A673 (cell line): ENCODE results near the gene PRIMPOL. TPM values are rescaled to one million over a fixed set of nuclear protein-coding genes. Genes with fewer than 3 reads are reported as not detected.

Experiments
- BruUV-seq: library from RNA; stranded (reverse); fragments of 400-500 nt; replicated peaks from 2 replicates; lab custom pipeline; 2021; lab: Mats Ljungman, UMichigan
- CTCF ChIA-PET: fragments of 300-600 bp; sonication (Branson Sonifier 250); formaldehyde crosslinking; loops from one replicate; lab custom pipeline; 2022; ENCODE audit warnings: antibody characterized with exemption; lab: Charles Lee
- POLR2A ChIA-PET: fragments of 300-600 bp; sonication (Branson Sonifier 250); formaldehyde crosslinking; loops from one replicate; lab custom pipeline; 2022; ENCODE audit warnings: antibody characterized with exemption; ENCODE audit not compliant: low non-redundant PET; lab: Charles Lee
- DNase-seq: peaks from one replicate; pipeline ENCODE4 v3.0.0-alpha.2; 2015; ENCODE audit warnings: low spot score
- H3K27ac ChIP-seq: fragments of 200-600 bp; sonication (generic); 2 replicates; pipeline ENCODE4 v1.5.1; 2016; ENCODE audit warnings: mixed run types, low read depth, mild to moderate bottlenecking, mixed read lengths, antibody characterized with exemption, low read length; ENCODE audit not compliant: poor library complexity, severe bottlenecking
- H3K27me3 ChIP-seq: fragments of 200-600 bp; sonication (generic); replicated peaks from 2 replicates; pipeline ENCODE4 v1.6.1; 2017; ENCODE audit warnings: mixed run types, low read depth, mild to moderate bottlenecking, mixed read lengths, antibody characterized with exemption, low read length; ENCODE audit not compliant: insufficient read depth, poor library complexity
- H3K36me3 ChIP-seq: fragments of 200-600 bp; sonication (generic); 2 replicates; pipeline ENCODE4 v1.6.1; 2016; ENCODE audit warnings: mixed run types, mild to moderate bottlenecking, mixed read lengths, antibody characterized with exemption, low read length; ENCODE audit not compliant: insufficient read depth, poor library complexity, severe bottlenecking
- H3K4me1 ChIP-seq: fragments of 200-600 bp; sonication (generic); 2 replicates; pipeline ENCODE4 v1.6.1; 2017; ENCODE audit warnings: mixed run types, mild to moderate bottlenecking, mixed read lengths, antibody characterized with exemption, low read length; ENCODE audit not compliant: insufficient read depth, poor library complexity, severe bottlenecking
- H3K4me3 ChIP-seq: fragments of 200-600 bp; sonication (generic); 2 replicates; pipeline ENCODE4 v1.5.1; 2016; ENCODE audit warnings: low read depth, mixed run types, mild to moderate bottlenecking, mixed read lengths, low read length; ENCODE audit not compliant: poor library complexity, severe bottlenecking
- H3K9me3 ChIP-seq: fragments of 200-600 bp; sonication (generic); 2 replicates; pipeline ENCODE4 v1.6.1; 2016; ENCODE audit warnings: mixed run types, low read depth, mild to moderate bottlenecking, mixed read lengths, antibody characterized with exemption, low read length; ENCODE audit not compliant: poor library complexity, severe bottlenecking
- EZH2 ChIP-seq: fragments of 200-600 bp; sonication (generic); IDR thresholded peaks from 2 replicates; pipeline ENCODE4 v1.6.1; 2017; ENCODE audit warnings: borderline replicate concordance, low read depth, mild to moderate bottlenecking, mixed read lengths, antibody characterized with exemption, low read length; ENCODE audit not compliant: poor library complexity, severe bottlenecking
- intact Hi-C: fragments of 100-400 bp; cut with micrococcal nuclease; formaldehyde crosslinking; loops from one replicate; pipeline ENCODE4 v1.10.0; 2022; ENCODE audit not compliant: unreplicated experiment
- total RNA-seq: library from RNA; stranded (reverse); gene quantifications from 2 replicates; pipeline ENCODE4 v1.2.3, GENCODE V29; 2021
- TF ChIP-seq, protein P1 (sequence below): fragments of 300-800, 200-600 bp; sonication (generic); conservative IDR thresholded peaks from 2 replicates; pipeline ENCODE4 v1.5.1; 2017; ENCODE audit warnings: low read depth, mild to moderate bottlenecking, antibody characterized with exemption, low read length, moderate library complexity, mixed read lengths

The PRIMPOL gene
- total RNA-seq, 1 experiment from 2014 or later: 25.7 TPM

DNA sequence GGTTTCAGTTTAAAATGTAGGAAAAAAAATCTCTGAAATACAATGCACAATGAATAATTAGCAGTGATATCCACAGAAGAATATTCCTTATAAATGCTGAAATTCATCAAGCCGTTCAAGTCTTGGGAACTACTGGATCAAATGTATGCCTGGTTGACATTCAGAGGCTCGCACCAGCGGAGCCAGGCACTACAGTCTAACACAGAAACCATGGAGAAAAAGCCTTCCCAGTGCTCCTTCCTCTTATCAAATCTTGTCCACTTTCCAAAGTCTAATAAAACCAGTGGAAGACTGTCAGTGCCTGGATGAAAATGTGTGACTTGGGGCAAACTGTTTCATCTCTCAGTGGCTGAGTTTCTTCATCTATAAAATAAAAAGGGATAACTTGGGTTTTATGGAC is 48.4 kb downstream of the PRIMPOL start:
- H3K27me3 ChIP-seq: no peaks in the 10 kb centered on the region
- DNase-seq: no peak
- no peak overlapping the region for H3K4me3 ChIP-seq
- H3K36me3 ChIP-seq: peaks cover 77% of the 10 kb centered on the region
- TF ChIP-seq EZH2: no peak
- TF ChIP-seq, protein P1, sequence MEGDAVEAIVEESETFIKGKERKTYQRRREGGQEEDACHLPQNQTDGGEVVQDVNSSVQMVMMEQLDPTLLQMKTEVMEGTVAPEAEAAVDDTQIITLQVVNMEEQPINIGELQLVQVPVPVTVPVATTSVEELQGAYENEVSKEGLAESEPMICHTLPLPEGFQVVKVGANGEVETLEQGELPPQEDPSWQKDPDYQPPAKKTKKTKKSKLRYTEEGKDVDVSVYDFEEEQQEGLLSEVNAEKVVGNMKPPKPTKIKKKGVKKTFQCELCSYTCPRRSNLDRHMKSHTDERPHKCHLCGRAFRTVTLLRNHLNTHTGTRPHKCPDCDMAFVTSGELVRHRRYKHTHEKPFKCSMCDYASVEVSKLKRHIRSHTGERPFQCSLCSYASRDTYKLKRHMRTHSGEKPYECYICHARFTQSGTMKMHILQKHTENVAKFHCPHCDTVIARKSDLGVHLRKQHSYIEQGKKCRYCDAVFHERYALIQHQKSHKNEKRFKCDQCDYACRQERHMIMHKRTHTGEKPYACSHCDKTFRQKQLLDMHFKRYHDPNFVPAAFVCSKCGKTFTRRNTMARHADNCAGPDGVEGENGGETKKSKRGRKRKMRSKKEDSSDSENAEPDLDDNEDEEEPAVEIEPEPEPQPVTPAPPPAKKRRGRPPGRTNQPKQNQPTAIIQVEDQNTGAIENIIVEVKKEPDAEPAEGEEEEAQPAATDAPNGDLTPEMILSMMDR: no peak
- ChIA-PET POLR2A (no interaction called here), CTCF (no interaction called here)
- BruUV-seq: no TSS peak
- intact Hi-C loops: no loop called here
- no peaks in the 10 kb centered on the region for H3K9me3 ChIP-seq
- no peaks in the 10 kb centered on the region for H3K4me1 ChIP-seq
- H3K27ac ChIP-seq: no peak overlapping the region

DNA sequence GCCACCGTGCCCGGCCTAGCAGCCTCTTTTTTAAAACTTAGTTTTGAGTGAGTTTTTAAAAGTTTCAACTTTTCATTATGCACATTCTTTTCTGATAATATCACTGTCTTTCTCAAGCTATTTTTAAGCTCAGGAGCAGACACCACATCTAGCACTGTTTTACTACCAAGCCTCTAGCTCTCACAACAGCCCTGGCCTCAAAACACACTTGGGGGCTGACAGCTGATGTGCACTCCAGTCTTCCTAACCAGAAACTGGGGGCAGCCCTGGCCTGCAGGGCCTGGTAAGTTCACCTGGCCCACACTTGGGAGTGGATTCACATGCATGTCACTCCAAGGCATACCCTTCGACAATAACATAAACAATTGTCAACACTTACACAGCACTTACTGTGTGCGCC is 50.4 kb downstream of the PRIMPOL start:
- intact Hi-C loops: no loop called here
- no peaks in the 10 kb centered on the region for H3K9me3 ChIP-seq
- CTCF ChIA-PET: no interaction called here
- no peaks in the 10 kb centered on the region for H3K4me1 ChIP-seq
- H3K27ac ChIP-seq: no peak overlapping the region
- H3K4me3 ChIP-seq: no peak overlapping the region
- POLR2A ChIA-PET: no interaction called here
- H3K27me3 ChIP-seq: no peaks in the 10 kb centered on the region
- H3K36me3 ChIP-seq: peaks cover 75% of the 10 kb centered on the region
- BruUV-seq: no TSS peak
- TF ChIP-seq, protein P1: no peak
- TF ChIP-seq EZH2: no peak
- no peak for DNase-seq

DNA sequence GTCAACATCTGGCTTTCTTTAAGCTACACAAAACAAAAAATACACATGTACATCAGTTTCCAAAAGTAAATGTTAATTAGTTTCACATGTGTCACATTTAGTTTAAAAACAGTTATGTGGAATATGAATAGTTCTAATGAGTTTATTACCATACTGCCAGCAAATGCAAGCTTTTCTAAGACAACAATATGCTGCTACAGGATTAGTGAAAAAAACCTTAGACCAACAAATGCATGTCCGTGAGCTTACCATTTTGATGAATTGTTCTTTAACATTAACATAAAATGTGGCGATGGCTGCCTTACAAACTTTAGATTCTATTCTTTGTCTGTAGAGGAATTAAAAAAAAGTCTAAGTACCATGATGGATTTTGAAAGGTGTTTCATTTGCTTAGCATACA is 52.6 kb downstream of the PRIMPOL start:
- H3K36me3 ChIP-seq: peaks cover 67% of the 10 kb centered on the region
- BruUV-seq: no TSS peak
- ChIA-PET POLR2A (no interaction called here), CTCF (no interaction called here)
- no peak for DNase-seq
- H3K27ac ChIP-seq: no peak overlapping the region
- intact Hi-C loops: no loop called here
- no peak for TF ChIP-seq EZH2
- TF ChIP-seq, protein P1: no peak
- no peaks in the 10 kb centered on the region for H3K4me1 ChIP-seq
- H3K9me3 ChIP-seq: no peaks in the 10 kb centered on the region
- H3K4me3 ChIP-seq: no peak overlapping the region
- H3K27me3 ChIP-seq: no peaks in the 10 kb centered on the region
